H1 (cell line): Measurements from ENCODE around the gene GPRC6A. TPM values are rescaled to one million over a fixed set of nuclear protein-coding genes. Genes with fewer than 3 reads are reported as not detected.
A peak's percentile ranks its signal among the peaks of the same experiment; 100 is the strongest.

Experiments
- CTCF ChIA-PET: fragments of 300-600 bp; sonication (Branson Sonifier 250); formaldehyde crosslinking; loops from one replicate; lab custom pipeline; 2021; ENCODE audit not compliant: partially characterized antibody; lab: Charles Lee
- POLR2A ChIA-PET: fragments of 300-600 bp; sonication (Branson Sonifier 250); formaldehyde crosslinking; loops from one replicate; lab custom pipeline; 2021; ENCODE audit warnings: inconsistent platforms; ENCODE audit not compliant: partially characterized antibody; lab: Charles Lee
- DNase-seq, 2 experiments: peaks; one replicate each; pipeline versions ENCODE4 v3.0.0 to v3.0.0-alpha.2; 2010 to 2022; ENCODE audit warnings: low spot score in 2 of 2, low read depth in 1 of 2, mixed read lengths in 1 of 2
- FAIRE-seq: peaks from 2 replicates; lab custom pipeline; 2011; peaks lifted over from hg19 to GRCh38; lab: Jason Lieb, UNC
- H2AFZ ChIP-seq: 2 replicates; pipeline ENCODE4 v1.8.1; 2012; ENCODE audit warnings: low read length, inconsistent platforms
- H2AK5ac ChIP-seq: 2 replicates; pipeline ENCODE4 v1.6.1; 2013; ENCODE audit warnings: low read depth, low read length
- H2BK120ac ChIP-seq: replicated peaks from 2 replicates; pipeline ENCODE3; 2013; ENCODE audit warnings: low read depth, low read length, inconsistent platforms
- H2BK12ac ChIP-seq: 2 replicates; pipeline ENCODE4 v1.6.1; 2013; ENCODE audit warnings: low read depth, low read length
- H2BK15ac ChIP-seq: 2 replicates; pipeline ENCODE4 v1.6.1; 2013; ENCODE audit warnings: low read length
- H2BK20ac ChIP-seq: 2 replicates; pipeline ENCODE4 v1.6.1; 2013; ENCODE audit warnings: low read length
- H2BK5ac ChIP-seq: 2 replicates; pipeline ENCODE4 v1.6.1; 2013; ENCODE audit warnings: low read depth, low read length
- H3K14ac ChIP-seq: 2 replicates; pipeline ENCODE4 v1.6.1; 2013; ENCODE audit warnings: inconsistent platforms; ENCODE audit not compliant: insufficient read length
- H3K18ac ChIP-seq: 2 replicates; pipeline ENCODE4 v1.6.1; 2013; ENCODE audit warnings: low read length; ENCODE audit errors: extremely low read depth
- H3K23ac ChIP-seq: 2 replicates; pipeline ENCODE4 v1.6.1; 2013; ENCODE audit warnings: inconsistent platforms; ENCODE audit not compliant: insufficient read length
- H3K23me2 ChIP-seq: 2 replicates; pipeline ENCODE4 v1.6.1; 2013; ENCODE audit warnings: low read depth, low read length
- H3K27ac ChIP-seq: 2 replicates; pipeline ENCODE4 v1.6.1; 2011; ENCODE audit warnings: low read depth, low read length, inconsistent platforms
- H3K27me3 ChIP-seq, 4 experiments: replicated peaks in 1 of 4; 1 replicate in 1 of 4; 2 replicates in 3 of 4; pipeline versions ENCODE4 v1.6.1 to v1.8.1; 2011 to 2013; ENCODE audit warnings: low read length in 3 of 4, mild to moderate bottlenecking in 3 of 4, inconsistent platforms in 2 of 4, mixed read lengths in 2 of 4, moderate library complexity in 1 of 4; ENCODE audit not compliant: control insufficient read depth in 3 of 4, insufficient read depth in 3 of 4; ENCODE audit errors: extremely low read depth in 1 of 4
- H3K36me3 ChIP-seq, 4 experiments: 2 replicates each; pipeline versions ENCODE4 v1.6.1 to v1.8.1; 2011 to 2013; ENCODE audit warnings: mild to moderate bottlenecking in 4 of 4, low read length in 3 of 4, moderate library complexity in 2 of 4, control low read depth in 1 of 4, inconsistent platforms in 1 of 4; ENCODE audit not compliant: insufficient read depth in 4 of 4, control insufficient read depth in 2 of 4
- H3K4ac ChIP-seq: replicated peaks from 2 replicates; pipeline ENCODE3; 2013; ENCODE audit warnings: low read length, low read depth, mixed read lengths, inconsistent platforms; ENCODE audit not compliant: insufficient read length
- H3K4me1 ChIP-seq, 4 experiments: replicated peaks in 1 of 4; 1 replicate in 1 of 4; 2 replicates in 3 of 4; pipeline versions ENCODE4 v1.6.1 to v1.8.1; 2011 to 2013; ENCODE audit warnings: low read length in 3 of 4, inconsistent platforms in 2 of 4, mixed read lengths in 1 of 4; ENCODE audit not compliant: insufficient read depth in 4 of 4, control insufficient read depth in 3 of 4
- H3K4me2 ChIP-seq, 2 experiments: 2 replicates each; pipeline versions ENCODE4 v1.6.1 to v1.8.1; 2011 to 2013; ENCODE audit warnings: low read depth in 2 of 2, low read length in 2 of 2, control low read depth in 1 of 2, inconsistent platforms in 1 of 2, mild to moderate bottlenecking in 1 of 2; ENCODE audit not compliant: insufficient read depth in 1 of 2
- H3K4me3 ChIP-seq, 4 experiments: fragments of 200-600, 300-600 bp in 1 of 4; sonication (generic), shearing (Covaris generic), sonication (Bioruptor Twin) in 1 of 4; 2 replicates each; pipeline versions ENCODE4 v1.5.1 to v1.8.1; 2011 to 2016; ENCODE audit warnings: low read length in 4 of 4, low read depth in 3 of 4, control low read depth in 2 of 4, inconsistent platforms in 2 of 4, mild to moderate bottlenecking in 2 of 4, mixed read lengths in 1 of 4, moderate library complexity in 1 of 4; ENCODE audit not compliant: insufficient read depth in 2 of 4; ENCODE audit errors: extremely low read depth in 1 of 4
- H3K56ac ChIP-seq: replicated peaks from 2 replicates; pipeline ENCODE3; 2013; ENCODE audit warnings: low read depth, mild to moderate bottlenecking, mixed read lengths, low read length, inconsistent platforms; ENCODE audit not compliant: insufficient read length
- H3K79me1 ChIP-seq: 2 replicates; pipeline ENCODE4 v1.6.1; 2013; ENCODE audit warnings: low read depth, low read length, control low read depth
- H3K79me2 ChIP-seq, 2 experiments: 2 replicates each; pipeline versions ENCODE4 v1.6.1 to v1.8.1; 2012 to 2013; ENCODE audit warnings: low read length in 2 of 2, mild to moderate bottlenecking in 2 of 2, inconsistent platforms in 1 of 2; ENCODE audit not compliant: insufficient read depth in 2 of 2, control insufficient read depth in 1 of 2
- H3K9ac ChIP-seq, 4 experiments: replicated peaks in 1 of 4; 1 replicate in 1 of 4; 2 replicates in 3 of 4; pipeline versions ENCODE4 v1.6.1 to v1.8.1; 2011 to 2013; ENCODE audit warnings: low read depth in 3 of 4, low read length in 3 of 4, control low read depth in 2 of 4, mild to moderate bottlenecking in 2 of 4, moderate library complexity in 2 of 4, inconsistent platforms in 1 of 4; ENCODE audit errors: extremely low read depth in 1 of 4
- H3K9me3 ChIP-seq, 2 experiments: 2 replicates each; pipeline versions ENCODE4 v1.6.1 to v1.8.1; 2012 to 2013; ENCODE audit warnings: mild to moderate bottlenecking in 2 of 2, moderate library complexity in 2 of 2, control low read depth in 1 of 2, inconsistent platforms in 1 of 2, low read depth in 1 of 2, low read length in 1 of 2, mixed read lengths in 1 of 2; ENCODE audit not compliant: insufficient read depth in 2 of 2
- H4K20me1 ChIP-seq, 2 experiments: replicated peaks in 1 of 2; 2 replicates each; pipeline versions ENCODE3 to v1.8.1; 2011 to 2013; ENCODE audit warnings: inconsistent platforms in 2 of 2, low read length in 2 of 2, mild to moderate bottlenecking in 1 of 2; ENCODE audit not compliant: insufficient read depth in 2 of 2, control insufficient read depth in 1 of 2
- H4K5ac ChIP-seq: 2 replicates; pipeline ENCODE4 v1.6.1; 2013; ENCODE audit warnings: low read length, low read depth, mixed read lengths, inconsistent platforms; ENCODE audit not compliant: insufficient read length
- H4K8ac ChIP-seq: 2 replicates; pipeline ENCODE4 v1.8.0; 2013; ENCODE audit warnings: mild to moderate bottlenecking, moderate library complexity, low read length, inconsistent platforms; ENCODE audit not compliant: insufficient read depth; ENCODE audit errors: extremely low read depth
- H4K91ac ChIP-seq: replicated peaks from 2 replicates; pipeline ENCODE3; 2013; ENCODE audit warnings: low read length, mixed read lengths, inconsistent platforms; ENCODE audit not compliant: insufficient read length
- ASH2L ChIP-seq: fragments of 200-600, 300-600 bp; sonication (generic); IDR thresholded peaks from one replicate; pipeline ENCODE4 v1.7.1; 2017; ENCODE audit warnings: low read length
- WGBS, 2 experiments: shearing (Covaris generic) in 1 of 2; methylation state at CpG; one replicate each; pipeline versions ENCODE4 v1.1.6 to v1.1.7; 2013 to 2015; ENCODE audit warnings: low lambda C conversion rate in 2 of 2, mixed read lengths in 2 of 2, inconsistent platforms in 1 of 2, low coverage in 1 of 2, missing lambda C conversion rate in 1 of 2; ENCODE audit not compliant: insufficient replicate concordance in 2 of 2, insufficient coverage in 1 of 2, insufficient read length in 1 of 2; ENCODE audit errors: extremely low coverage in 1 of 2, missing lambda C conversion rate in 1 of 2; 5-methylcytosine and 5-hydroxymethylcytosine counted together
- long read RNA-seq, 2 experiments: library from RNA in 1 of 2; library from capped mRNA in 1 of 2; stranded (forward); transcript quantifications; one replicate each; pipeline ENCODE4 v2.0.0, GENCODE V29; 2021; ENCODE audit warnings: inconsistent platforms in 1 of 2
- polyA minus RNA-seq, 3 experiments: library from RNA; depleted of rRNA, polyadenylated mRNA; stranded (reverse); fragments of >200 nt; gene quantifications; 1 replicate in 2 of 3; 2 replicates in 1 of 3; pipeline ENCODE4 v1.2.3, GENCODE V29; 2011
- polyA plus RNA-seq, 7 experiments: library from polyadenylated mRNA; depleted of rRNA in 3 of 7; stranded (reverse) in 5 of 7; unstranded in 2 of 7; fragments of >200 nt in 5 of 7; fragments of 200-250 nt in 2 of 7; gene quantifications; 1 replicate in 5 of 7; 2 replicates in 1 of 7; 4 replicates in 1 of 7; pipeline versions ENCODE4 v1.2.1 to v1.2.3, GENCODE V29; 2011 to 2013; ENCODE audit warnings: missing spikeins in 2 of 7, mixed read lengths in 2 of 7
- total RNA-seq: library from RNA; stranded (reverse); fragmentation: NEBNext Ultra II Directional; extraction: Animal tissue kit (Norgen Biotek cat#: 25700); gene quantifications from 2 replicates; pipeline ENCODE4 v1.2.1, GENCODE V29; 2021

The GPRC6A gene
- 0.22 TPM in 1 of 2 replicates, not detected in the other for total RNA-seq
- polyA plus RNA-seq (2011; rRNA removed), result 0.06 and 0.09 TPM in 2 replicates
- 0.08 TPM for polyA plus RNA-seq (2011; cell fraction: cytosol; rRNA removed)
- polyA plus RNA-seq (2011; cell fraction: nucleus; rRNA removed), result 0.04 TPM
- 0.11 TPM in 1 of 4 replicates, not detected in the others for polyA plus RNA-seq (2012, experiment 1 of 2)
- 0.08 TPM for polyA plus RNA-seq (2012, experiment 2 of 2)
- polyA plus RNA-seq (2013, experiment 1 of 2), result 0.20 TPM
- 0.18 TPM for polyA plus RNA-seq (2013, experiment 2 of 2)
- polyA minus RNA-seq (2011; rRNA and poly(A)+ RNA removed), result not detected in 2 replicates
- not detected for polyA minus RNA-seq (2011; cell fraction: cytosol; rRNA and poly(A)+ RNA removed)
- not detected for polyA minus RNA-seq (2011; cell fraction: nucleus; rRNA and poly(A)+ RNA removed)
- long read RNA-seq, experiment 1, result 0 reads
- long read RNA-seq, experiment 2, result 0 reads

DNA sequence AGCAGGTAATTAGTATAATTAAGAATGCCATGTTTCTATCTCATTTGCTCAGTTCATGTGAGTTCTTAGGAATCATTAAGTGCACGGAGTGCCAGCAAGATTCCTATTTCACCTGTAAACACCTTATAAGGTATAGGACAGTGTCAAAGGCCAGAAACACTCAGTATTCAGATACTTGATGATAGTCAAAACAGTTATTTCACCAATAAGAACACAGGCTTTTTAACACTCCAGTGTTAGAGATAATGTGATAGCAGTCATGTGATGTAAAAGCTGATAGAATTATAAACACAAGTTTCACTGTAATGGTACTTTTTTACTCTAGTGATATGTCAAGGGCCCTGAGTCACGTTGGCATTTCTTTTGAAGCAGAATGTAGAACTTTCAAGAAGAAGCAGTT lies at the start of gene GPRC6A:
TSS of gene GPRC6A (minus strand) at position 101 of the 400 bp plus-strand sequence. CDS start at position 31, 70 bp downstream.
- 78% methylated on average over 2 of the region's 2 CpGs; no CpG with 5 or more reads in 1 of the 2 experiments for WGBS, 2 experiments
- H3K27ac ChIP-seq, result no peak within 1 kb of the TSS

More for the DNA sequence above, at the start of gene GPRC6A:
- Histone ChIP-seq H3K14ac (no peak within 1 kb of the TSS), H3K4me3 (peak within 1 kb of the TSS in 1 of 4 experiments; percentile 17; a peak in 1 of 8 replicates), H3K56ac (no peak within 1 kb of the TSS), H2BK5ac (no peak within 1 kb of the TSS), H3K9ac (no peak within 1 kb of the TSS), H3K9me3 (no peaks in the 10 kb centered on the region), H4K5ac (no peak within 1 kb of the TSS), H2BK20ac (0 out of 2 replicates have a peak within 1 kb of the TSS, but pooled peaks have one; percentile 9), H3K36me3 (no peaks in the 10 kb centered on the region), H2BK15ac (no peak within 1 kb of the TSS), H3K23me2 (no peaks in the 10 kb centered on the region; the same call in 1 of the 2 replicates), H3K23ac (no peak within 1 kb of the TSS), H3K4me2 (peak within 1 kb of the TSS; percentile 40 to 46; a peak in 3 of 4 replicates), H3K27me3 (no peaks in the 10 kb centered on the region), H3K4me1 (peaks cover 0 to 4% (median 1%) of the 10 kb centered on the region in 4 experiments; a peak in 1 of 7 replicates), H4K20me1 (no peaks in the 10 kb centered on the region), H2BK12ac (no peak within 1 kb of the TSS), H3K79me1 (no peaks in the 10 kb centered on the region), H3K4ac (no peak within 1 kb of the TSS), H4K8ac (no peak within 1 kb of the TSS), H2AFZ (no peak within 1 kb of the TSS; the same call in 1 of the 2 replicates), H2AK5ac (no peak within 1 kb of the TSS), H3K79me2 (no peaks in the 10 kb centered on the region), H4K91ac (no peak within 1 kb of the TSS), H3K18ac (no peak within 1 kb of the TSS), H2BK120ac (no peak within 1 kb of the TSS)
- no peak for TF ChIP-seq ASH2L
- DNase-seq, result no peak
- CTCF ChIA-PET, result interaction anchor here (0.7 kb wide), 1 partner anchor 136 kb away, joined by 3 read pairs; no protein-coding TSS in a partner anchor
- no peak for FAIRE-seq
- POLR2A ChIA-PET, result no interaction called here
